HG03378 (cell line): ENCODE data around the gene BPIFB4.
"Not testable (repeated sequence)": the region's sequence is repeated elsewhere in the genome, so short reads cannot be mapped to it uniquely, and the experiment has no call there.

Source experiments
- ATAC-seq: cut with Tn5 transposase; IDR thresholded peaks from one replicate; pipeline ENCODE4 v1.9.1; 2021; ENCODE audit warnings: mild to moderate bottlenecking, moderate library complexity; ENCODE audit not compliant: unreplicated experiment

BPIFB4 gene

GRCh38 chr20:33079259-33079658, at the start of gene BPIFB4:
Gene BPIFB4 (plus strand): TSS chr20:33079643. CDS start chr20:33081527, 1,884 bp downstream.
- no peak for ATAC-seq

- no peak for ATAC-seq
Measured at GRCh38 chr20:33030076-33030475, 49.4 kb upstream of the BPIFB4 start.

- no peak for ATAC-seq
Measured at GRCh38 chr20:33030569-33030968, 48.9 kb upstream of the BPIFB4 start.

- no peak for ATAC-seq
Measured at GRCh38 chr20:33031531-33031930, 47.9 kb upstream of the BPIFB4 start, which contains the start of gene BPIFB6. Gene BPIFB6 (plus strand): TSS chr20:33031648. CDS start chr20:33031648, 0 bp downstream.

GRCh38 chr20:33032555-33032954, 46.9 kb upstream of the BPIFB4 start:
- no peak for ATAC-seq

- ATAC-seq = no peak
Measured at GRCh38 chr20:33033381-33033780, 46.1 kb upstream of the BPIFB4 start.

GRCh38 chr20:33034115-33034514, 45.3 kb upstream of the BPIFB4 start:
- no peak for ATAC-seq

- ATAC-seq = no peak
Measured at GRCh38 chr20:33034901-33035492, 44.4 kb upstream of the BPIFB4 start.

GRCh38 chr20:33037456-33037855, 42.0 kb upstream of the BPIFB4 start:
- ATAC-seq = no peak

- no peak for ATAC-seq
Measured at GRCh38 chr20:33038243-33038642, 41.2 kb upstream of the BPIFB4 start.

GRCh38 chr20:33042430-33042829, 37.0 kb upstream of the BPIFB4 start:
- no peak for ATAC-seq

GRCh38 chr20:33042983-33043730, 36.3 kb upstream of the BPIFB4 start:
- ATAC-seq = no peak

- ATAC-seq = no peak
Measured at GRCh38 chr20:33043731-33044181, 35.7 kb upstream of the BPIFB4 start.

GRCh38 chr20:33045129-33045721, 34.2 kb upstream of the BPIFB4 start:
- not testable (repeated sequence) for ATAC-seq

- no peak for ATAC-seq
Measured at GRCh38 chr20:33046412-33046811, 33.0 kb upstream of the BPIFB4 start.

- ATAC-seq = no peak
Measured at GRCh38 chr20:33051333-33051732, 28.1 kb upstream of the BPIFB4 start.

- ATAC-seq = no peak
Measured at GRCh38 chr20:33053291-33054106, 25.9 kb upstream of the BPIFB4 start, which contains the start of gene BPIFB3. Gene BPIFB3 (plus strand): TSS chr20:33053903. CDS start chr20:33055436, 1,533 bp downstream.

- ATAC-seq = no peak
Measured at GRCh38 chr20:33054381-33054780, 25.1 kb upstream of the BPIFB4 start.

- no peak for ATAC-seq
Measured at GRCh38 chr20:33054791-33055190, 24.7 kb upstream of the BPIFB4 start.

- ATAC-seq = no peak
Measured at GRCh38 chr20:33059136-33059535, 20.3 kb upstream of the BPIFB4 start.
